ENCODE data around the gene POLR1H.

GRCh38 chr6:30066082-30066481, 5.0 kb downstream of the POLR1H start:
- TF ChIP-seq POLR2A (IDR thresholded peaks at IDR 0.05; ENCODE audit: low read depth) = no peak
- TF ChIP-seq POLR2AphosphoS5 (IDR thresholded peaks at IDR 0.05) = no peak
- no peak for TF ChIP-seq CTCF (IDR thresholded peaks at IDR 0.05)
